RPMI7951 (cell line): ENCODE data around the gene SORCS2. TPM values are rescaled to one million over a fixed set of nuclear protein-coding genes. Genes with fewer than 3 reads are reported as not detected.

Experiments used
- DNase-seq: peaks from one replicate; pipeline ENCODE4 v3.0.0-alpha.2; 2012; ENCODE audit warnings: low read depth
- total RNA-seq: library from RNA; depleted of rRNA; stranded (reverse); fragments of >200 nt; shearing (Covaris generic); gene quantifications from 2 replicates; pipeline ENCODE4 v1.2.3, GENCODE V29; 2014

The SORCS2 gene
- total RNA-seq, 1 experiment from 2014 or later = 2.0 TPM

DNA sequence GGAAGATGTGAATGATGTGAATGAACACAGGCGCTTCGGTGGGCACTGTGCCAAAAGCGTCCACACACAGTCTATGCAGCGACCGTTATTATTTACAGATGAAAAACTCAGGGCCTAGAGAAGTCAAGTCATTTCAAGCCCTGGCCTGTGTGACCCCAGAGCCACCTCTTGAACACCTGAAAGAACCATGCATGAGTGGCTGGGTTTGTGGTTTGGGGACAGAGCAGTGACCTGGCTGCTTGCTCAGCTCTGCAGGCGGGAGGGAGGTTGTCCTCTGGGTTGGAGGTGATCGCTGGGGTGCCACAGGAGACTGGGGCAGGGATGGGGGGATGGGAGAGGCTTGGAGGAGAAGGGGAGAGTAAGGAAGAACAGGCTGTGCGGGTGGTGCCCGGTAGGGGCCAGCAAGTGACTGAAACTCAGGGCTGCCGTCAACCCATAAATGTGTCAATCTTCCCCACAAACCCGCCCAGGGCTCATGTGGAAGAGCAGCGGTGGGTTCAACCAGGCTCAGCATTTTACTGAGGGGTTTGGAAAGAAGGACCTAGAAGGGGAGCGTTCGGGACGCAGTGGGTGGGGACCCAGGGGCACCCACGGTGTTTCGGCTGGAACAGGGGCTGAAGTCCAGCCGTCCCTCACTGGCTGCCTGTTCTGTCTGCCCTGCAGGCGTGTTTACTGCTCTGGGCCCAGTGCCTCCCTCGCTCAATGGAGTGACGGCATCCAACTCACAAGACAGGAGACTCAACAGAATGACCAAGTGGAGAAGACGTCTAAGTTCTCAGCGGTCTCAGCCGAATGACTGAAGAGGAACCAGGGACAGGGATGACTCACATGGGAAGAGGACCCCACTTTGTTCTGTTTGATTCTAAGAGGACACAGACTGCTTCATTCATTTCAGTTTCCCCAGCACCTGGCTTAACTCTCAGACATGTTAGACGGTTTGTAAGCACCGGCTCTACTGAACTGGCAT lies 579.5 kb downstream of the SORCS2 start:
- no peak for DNase-seq

DNA sequence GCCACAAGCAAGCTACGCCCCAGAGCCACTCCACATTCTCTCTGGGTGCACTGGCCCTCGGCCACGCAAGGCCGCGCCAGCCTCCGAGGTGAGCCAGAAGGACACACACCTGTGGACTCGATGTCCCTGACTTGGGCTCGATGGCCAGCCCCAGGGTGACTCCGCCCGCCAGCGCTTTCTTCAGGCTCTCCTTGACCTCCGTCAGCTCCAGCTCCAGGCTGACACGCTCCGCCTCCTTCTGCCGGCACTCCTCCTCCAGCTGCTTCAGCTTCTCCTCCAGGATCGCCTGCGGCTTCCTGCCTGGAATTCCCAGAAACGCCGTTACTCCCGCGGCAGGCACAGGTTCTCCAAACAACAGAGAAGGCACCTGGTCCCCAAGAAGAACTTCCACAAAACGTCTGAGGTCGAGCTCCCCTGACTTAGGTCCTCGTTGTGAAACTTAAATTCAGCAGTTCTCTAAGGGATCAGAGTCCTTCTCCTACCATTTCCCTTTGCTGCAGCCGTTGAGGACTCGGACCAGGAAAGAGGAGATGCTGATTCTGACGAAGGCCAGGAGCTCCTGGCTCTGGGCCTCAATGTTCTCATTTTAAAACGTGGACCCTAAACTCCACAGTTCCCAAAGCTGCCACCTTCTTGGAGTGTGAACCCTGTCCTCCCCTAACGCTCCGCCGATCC lies 580.5 kb downstream of the SORCS2 start:
- DNase-seq = no peak

DNA sequence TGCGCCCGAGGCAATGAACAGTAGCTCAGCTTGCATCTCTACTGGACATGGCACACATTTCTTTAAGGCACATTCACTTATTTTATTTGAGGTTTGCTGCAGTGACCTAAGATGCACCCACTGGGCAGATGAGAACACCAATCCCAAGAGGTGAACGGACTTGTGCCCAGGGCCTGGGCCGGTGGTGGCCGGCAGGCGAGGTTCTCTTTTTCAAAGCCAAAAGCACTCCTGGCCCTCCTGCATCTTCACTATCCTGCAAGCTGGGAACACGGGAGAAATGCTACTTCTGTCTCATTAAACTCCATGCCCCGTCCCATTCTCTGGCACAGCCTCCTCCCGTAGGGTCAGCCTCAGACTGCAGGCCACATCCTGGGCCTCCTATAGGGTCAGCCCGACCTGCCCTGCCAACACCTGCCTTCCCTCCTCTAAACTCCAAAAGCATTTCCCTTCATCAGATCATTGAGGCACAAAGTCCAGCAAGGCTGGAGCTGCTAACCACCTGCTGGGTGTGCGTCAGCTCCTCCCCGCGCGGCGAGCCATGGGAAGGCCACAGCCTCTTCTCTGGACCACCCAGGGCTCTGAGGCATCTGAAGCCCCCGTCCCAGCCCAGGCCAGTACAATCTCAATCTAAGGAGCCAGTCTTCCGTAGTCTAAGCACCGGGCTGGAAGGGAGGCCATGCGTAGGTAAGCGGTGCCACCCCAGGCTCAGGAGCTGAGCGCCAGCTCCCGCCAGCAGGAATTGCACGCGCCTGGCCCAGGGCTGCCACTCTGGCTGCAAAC lies 581.3 kb downstream of the SORCS2 start:
- no peak for DNase-seq

- no peak for DNase-seq
These were observed 582.3 kb downstream of the SORCS2 start for GRCh38 chr4:7774301-7775294.

DNA sequence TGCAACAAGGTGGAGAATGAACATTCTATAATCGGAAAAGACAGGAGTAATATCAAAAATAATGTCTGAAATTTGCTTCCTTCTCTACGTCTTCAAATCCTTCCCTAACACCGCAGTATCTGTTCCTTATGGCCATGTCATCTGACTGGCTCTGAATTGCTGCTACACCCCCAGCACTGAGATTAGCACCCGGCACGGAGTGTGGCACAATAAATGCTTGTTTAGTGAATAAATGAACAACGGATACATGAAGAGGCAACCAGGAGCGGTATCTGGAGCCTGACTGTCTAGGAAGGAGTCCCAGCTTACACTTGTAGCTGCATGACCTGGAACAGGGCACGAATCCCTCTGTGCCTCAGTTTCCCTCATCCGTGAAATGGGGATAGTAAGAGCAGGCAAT lies 583.1 kb downstream of the SORCS2 start:
- no peak for DNase-seq

- DNase-seq = no peak
These were observed 584.8 kb downstream of the SORCS2 start for GRCh38 chr4:7777017-7777710.

GRCh38 chr4:7777871-7778509 lies 585.7 kb downstream of the SORCS2 start:
- no peak for DNase-seq

- no peak for DNase-seq
These were observed 586.4 kb downstream of the SORCS2 start for GRCh38 chr4:7778510-7779431.

- no peak for DNase-seq
These were observed 587.1 kb downstream of the SORCS2 start for GRCh38 chr4:7779432-7779768.

- no peak for DNase-seq
These were observed 588.5 kb downstream of the SORCS2 start for GRCh38 chr4:7780751-7781348.

DNA sequence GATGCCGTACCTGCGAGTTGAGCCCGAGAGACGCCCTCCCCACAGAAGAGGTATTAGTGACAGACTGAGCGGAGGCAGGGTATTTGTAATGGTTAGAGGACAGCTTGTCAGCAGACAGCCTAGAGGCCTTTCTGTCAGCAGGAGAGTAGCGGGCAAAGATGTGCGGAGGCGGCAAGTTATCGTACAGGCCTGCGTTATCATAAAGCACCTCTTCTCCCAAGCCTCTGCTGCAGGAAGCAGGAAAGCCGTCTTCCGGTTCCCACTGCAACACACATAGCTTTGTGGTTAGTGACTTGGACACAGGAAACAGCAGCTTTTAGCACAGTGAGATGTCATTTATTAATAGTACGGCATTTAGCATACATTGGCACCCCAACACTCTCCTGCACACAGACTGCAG lies 589.0 kb downstream of the SORCS2 start:
- no peak for DNase-seq

- no peak for DNase-seq
These were observed 589.7 kb downstream of the SORCS2 start for GRCh38 chr4:7781993-7782392.

- no peak for DNase-seq
These were observed 590.4 kb downstream of the SORCS2 start for GRCh38 chr4:7782783-7783182.

DNA sequence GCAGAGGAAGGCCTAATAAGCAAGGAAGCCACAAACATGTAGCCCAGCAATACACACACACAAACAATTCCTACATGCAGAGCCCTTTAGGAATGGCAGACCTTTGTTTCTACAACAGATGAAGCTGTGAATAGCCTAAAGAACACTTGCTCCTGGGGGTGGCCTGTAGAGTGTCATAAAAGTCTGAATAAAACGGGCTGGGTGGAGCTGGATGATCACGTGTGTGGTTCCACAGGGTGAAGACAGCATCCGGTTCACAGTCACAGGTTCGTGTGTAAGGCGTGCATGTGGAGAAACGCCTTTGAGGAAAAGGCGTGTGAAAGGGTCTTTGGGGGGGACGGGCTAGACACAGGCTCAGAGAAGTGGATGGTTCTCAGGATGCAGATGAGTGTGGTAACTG lies 591.2 kb downstream of the SORCS2 start:
- DNase-seq = no peak

DNA sequence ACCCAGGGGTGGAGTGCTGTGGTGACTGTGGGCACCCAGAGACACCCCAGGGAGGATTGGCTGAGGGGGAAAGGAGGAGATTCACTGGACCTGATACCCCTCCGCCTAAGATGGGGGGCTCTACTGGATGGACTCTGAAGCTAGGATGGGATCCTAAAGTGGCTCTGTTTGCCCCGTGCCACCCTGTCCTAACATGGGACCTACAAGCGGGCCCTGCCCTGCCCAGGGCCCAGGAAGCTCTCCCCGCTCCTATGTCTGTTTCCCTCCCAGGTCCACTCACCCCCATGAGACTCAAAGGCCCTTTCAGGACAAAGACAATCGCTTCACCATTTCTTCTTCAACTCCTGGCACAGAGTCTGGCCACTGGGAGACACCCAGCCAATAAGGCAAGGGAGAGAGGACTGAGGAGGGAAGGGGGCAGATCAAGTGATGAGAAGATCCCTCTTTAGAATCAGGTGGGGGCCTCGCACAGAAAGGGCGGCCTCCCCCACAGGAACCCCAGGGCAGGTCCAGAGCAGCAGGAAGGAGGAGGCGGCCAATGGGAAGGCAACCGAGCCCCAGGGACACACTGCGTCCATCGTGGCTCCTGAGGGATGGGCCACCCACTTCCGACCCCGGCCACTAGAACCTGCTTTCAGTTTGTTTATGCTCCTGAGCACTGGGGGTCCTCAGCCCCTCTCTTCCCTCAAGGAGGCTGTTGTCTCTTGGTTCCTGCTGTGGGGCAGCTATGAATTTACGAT lies 592.0 kb downstream of the SORCS2 start:
- no peak for DNase-seq

DNA sequence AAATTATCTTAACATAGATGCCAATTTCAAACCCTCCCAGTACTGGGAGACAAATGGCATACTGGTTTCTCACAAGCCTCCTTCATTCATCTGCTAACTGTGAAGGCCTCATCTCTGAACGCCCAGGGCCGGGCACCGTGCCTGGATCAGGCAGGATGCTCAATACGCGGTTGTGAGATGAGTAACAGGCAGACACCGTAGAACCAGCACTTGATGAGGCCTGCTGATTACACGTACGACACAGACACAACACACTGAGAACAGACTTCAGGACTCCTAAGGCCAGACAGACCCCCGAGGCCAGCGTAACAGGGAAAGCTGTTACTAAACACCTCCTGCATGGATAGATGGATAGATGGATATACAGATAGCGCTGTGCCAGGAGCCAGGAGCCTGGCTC lies 592.7 kb downstream of the SORCS2 start:
- DNase-seq = no peak

GRCh38 chr4:7786040-7786439 lies 593.7 kb downstream of the SORCS2 start:
- no peak for DNase-seq

DNA sequence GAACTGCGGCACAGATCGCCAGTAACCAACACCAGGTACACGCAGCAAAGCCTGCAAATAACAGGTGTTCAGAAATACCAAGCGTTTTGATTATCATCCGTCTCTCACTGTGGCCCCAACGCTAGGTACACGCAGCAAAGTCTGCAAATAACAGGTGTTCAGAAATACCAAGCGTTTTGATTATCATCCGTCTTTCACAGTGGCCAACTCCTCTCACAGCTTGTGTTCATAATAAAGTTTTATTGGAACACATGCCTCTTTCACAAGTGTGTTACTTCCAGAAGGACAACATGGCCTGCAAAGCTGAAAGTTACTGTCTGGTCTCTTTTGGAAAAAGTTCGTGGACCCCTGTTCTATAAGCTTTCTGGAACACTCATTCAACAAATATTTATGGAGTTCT lies 594.2 kb downstream of the SORCS2 start:
- no peak for DNase-seq
